PC-3 (cell line): ENCODE results near the gene RYR2. TPM values are rescaled to one million over a fixed set of nuclear protein-coding genes. Genes with fewer than 3 reads are reported as not detected.

Source experiments
- ATAC-seq: fragments of 200-7000 bp; cut with Tn5 transposase; 2 replicates; pipeline ENCODE4 v1.9.1; 2020; ENCODE audit warnings: mild to moderate bottlenecking, moderate library complexity
- BruUV-seq: library from RNA; stranded (reverse); fragments of 400-500 nt; replicated peaks from 2 replicates; lab custom pipeline; 2021; lab: Mats Ljungman, UMichigan
- CTCF ChIA-PET: fragments of 300-600 bp; sonication (Branson Sonifier 250); formaldehyde crosslinking; loops from one replicate; lab custom pipeline; 2022; ENCODE audit warnings: antibody characterized with exemption; lab: Charles Lee
- POLR2A ChIA-PET: fragments of 300-600 bp; sonication (Branson Sonifier 250); formaldehyde crosslinking; loops from one replicate; lab custom pipeline; 2022; ENCODE audit warnings: antibody characterized with exemption; ENCODE audit not compliant: unreplicated experiment; lab: Charles Lee
- DNase-seq: peaks from one replicate; pipeline ENCODE4 v3.0.0-alpha.2; 2015
- H2AFZ ChIP-seq: fragments of 300-600 bp; sonication (generic); 2 replicates; pipeline ENCODE4 v1.6.0; 2016; ENCODE audit warnings: antibody characterized with exemption, low read length
- H3F3A ChIP-seq: fragments of 300-600 bp; sonication (generic); one replicate; pipeline ENCODE4 v1.6.0; 2017; ENCODE audit warnings: antibody characterized with exemption, low read length, control low read depth, mild to moderate bottlenecking; ENCODE audit not compliant: unreplicated experiment
- H3K27ac ChIP-seq: fragments of 300-600 bp; sonication (generic); 2 replicates; pipeline ENCODE4 v1.5.1; 2016; ENCODE audit warnings: mild to moderate bottlenecking, low read length
- H3K27me3 ChIP-seq: fragments of 300-600 bp; sonication (generic); 2 replicates; pipeline ENCODE4 v1.6.1; 2016; ENCODE audit warnings: low read length, mixed read lengths
- H3K36me3 ChIP-seq: fragments of 300-600 bp; sonication (generic); 2 replicates; pipeline ENCODE4 v1.6.1; 2016; ENCODE audit warnings: low read depth, mixed run types, low read length, mixed read lengths
- H3K4me1 ChIP-seq: fragments of 300-600 bp; sonication (generic); 2 replicates; pipeline ENCODE4 v1.5.1; 2016; ENCODE audit warnings: low read length; ENCODE audit not compliant: insufficient read depth
- H3K4me2 ChIP-seq: fragments of 300-600 bp; sonication (generic); 2 replicates; pipeline ENCODE4 v1.6.0; 2016; ENCODE audit warnings: low read length
- H3K4me3 ChIP-seq: fragments of 300-600 bp; sonication (generic); 2 replicates; pipeline ENCODE4 v1.5.1; 2016; ENCODE audit warnings: mild to moderate bottlenecking, low read length, mixed read lengths
- H3K79me2 ChIP-seq: fragments of 300-600 bp; sonication (generic); 2 replicates; pipeline ENCODE4 v1.6.1; 2017; ENCODE audit warnings: low read length, mixed read lengths
- H3K9ac ChIP-seq: fragments of 300-600 bp; sonication (generic); 2 replicates; pipeline ENCODE4 v1.6.0; 2016; ENCODE audit warnings: mild to moderate bottlenecking, low read length
- H3K9me2 ChIP-seq: fragments of 300-600 bp; sonication (generic); replicated peaks from 2 replicates; pipeline ENCODE4 v1.6.1; 2016; ENCODE audit warnings: mixed run types, low read length, mixed read lengths
- H3K9me3 ChIP-seq: fragments of 300-600 bp; sonication (generic); 2 replicates; pipeline ENCODE4 v1.6.1; 2016; ENCODE audit warnings: low read length, mixed read lengths
- H4K20me1 ChIP-seq: fragments of 300-600 bp; sonication (generic); 2 replicates; pipeline ENCODE4 v1.6.1; 2016; ENCODE audit warnings: low read length, mixed read lengths
- CTCF ChIP-seq: fragments of 300-600 bp; sonication (generic); conservative IDR thresholded peaks from 2 replicates; pipeline ENCODE4 v1.5.1; 2017; ENCODE audit warnings: antibody characterized with exemption, low read depth, mild to moderate bottlenecking, low read length
- EZH2 ChIP-seq: fragments of 300-600 bp; sonication (generic); IDR thresholded peaks from one replicate; pipeline ENCODE4 v1.6.1; 2017; ENCODE audit warnings: antibody characterized with exemption, mild to moderate bottlenecking, low read length; ENCODE audit not compliant: unreplicated experiment
- EZH2phosphoT487 ChIP-seq: fragments of 300-600 bp; sonication (generic); IDR thresholded peaks from 2 replicates; pipeline ENCODE4 v1.6.1; 2018; ENCODE audit warnings: mild to moderate bottlenecking, antibody characterized with exemption, low read length, borderline replicate concordance
- intact Hi-C: fragments of 100-400 bp; cut with micrococcal nuclease; formaldehyde crosslinking; loops from 2 replicates; pipeline ENCODE4 v1.9.0; 2023
- total RNA-seq: library from RNA; depleted of rRNA; stranded (reverse); fragments of >200 nt; gene quantifications from 2 replicates; pipeline ENCODE4 v1.2.3, GENCODE V29; 2014

Gene RYR2
- total RNA-seq, 1 experiment from 2014 or later = not detected

GRCh38 chr1:237219751-237220642, 178.0 kb downstream of the RYR2 start:
- Histone ChIP-seq H3K27ac (no peak overlapping the region), H3K4me1 (no peaks in the 10 kb centered on the region), H3K9me3 (no peaks in the 10 kb centered on the region), H4K20me1 (no peaks in the 10 kb centered on the region), H3F3A (no peaks in the 10 kb centered on the region), H3K79me2 (no peaks in the 10 kb centered on the region), H3K27me3 (peaks cover 4% of the 10 kb centered on the region; the same call in 1 of the 2 replicates), H2AFZ (no peak overlapping the region), H3K36me3 (no peaks in the 10 kb centered on the region), H3K9ac (no peak overlapping the region), H3K9me2 (no peaks in the 10 kb centered on the region), H3K4me3 (no peak overlapping the region), H3K4me2 (no peak overlapping the region)
- no peak for DNase-seq
- ATAC-seq = no peak
- intact Hi-C loops = no loop called here
- BruUV-seq = no TSS peak
- POLR2A ChIA-PET = no interaction called here
- CTCF ChIA-PET = no interaction called here
- TF ChIP-seq EZH2phosphoT487 (no peak), EZH2 (no peak), CTCF (no peak)

- peaks cover 4% of the 10 kb centered on the region; the same call in 1 of the 2 replicates for H3K27me3 ChIP-seq
- intact Hi-C loops = no loop called here
- POLR2A ChIA-PET = no interaction called here
- H4K20me1 ChIP-seq = no peaks in the 10 kb centered on the region
- TF ChIP-seq EZH2 = no peak
- TF ChIP-seq EZH2phosphoT487 = no peak
- TF ChIP-seq CTCF = no peak
- H3K4me2 ChIP-seq = no peak overlapping the region
- BruUV-seq = no TSS peak
- ATAC-seq (no peak), DNase-seq (no peak)
- no peaks in the 10 kb centered on the region for H3K4me1 ChIP-seq
- no peak overlapping the region for H3K9ac ChIP-seq
- no peak overlapping the region for H3K4me3 ChIP-seq
- H3K9me3 ChIP-seq = no peaks in the 10 kb centered on the region
- H3K79me2 ChIP-seq = no peaks in the 10 kb centered on the region
- H3K36me3 ChIP-seq = no peaks in the 10 kb centered on the region
- no peaks in the 10 kb centered on the region for H3K9me2 ChIP-seq
- no peaks in the 10 kb centered on the region for H3F3A ChIP-seq
- CTCF ChIA-PET = no interaction called here
- H2AFZ ChIP-seq = no peak overlapping the region
- no peak overlapping the region for H3K27ac ChIP-seq
Measured at GRCh38 chr1:237223419-237223818, 181.4 kb downstream of the RYR2 start.

- Histone ChIP-seq H3K4me1 (no peaks in the 10 kb centered on the region), H3K36me3 (no peaks in the 10 kb centered on the region), H3K9me3 (no peaks in the 10 kb centered on the region), H4K20me1 (no peaks in the 10 kb centered on the region), H3K27ac (no peak overlapping the region), H3K4me3 (no peak overlapping the region), H3K9me2 (no peaks in the 10 kb centered on the region), H3K4me2 (no peak overlapping the region), H2AFZ (no peak overlapping the region), H3F3A (no peaks in the 10 kb centered on the region), H3K79me2 (no peaks in the 10 kb centered on the region), H3K9ac (no peak overlapping the region), H3K27me3 (no peaks in the 10 kb centered on the region)
- no TSS peak for BruUV-seq
- CTCF ChIA-PET = no interaction called here
- TF ChIP-seq EZH2phosphoT487 (no peak), CTCF (no peak), EZH2 (no peak)
- ATAC-seq = no peak
- POLR2A ChIA-PET = no interaction called here
- DNase-seq = no peak
- intact Hi-C loops = no loop called here
Measured at GRCh38 chr1:237226177-237226944, 184.4 kb downstream of the RYR2 start.
